HCT116 (cell line): ENCODE measurements around the gene MLPH.

Source experiments
- ZFX ChIP-seq: fragments of 450-650 bp; IDR thresholded peaks from 2 replicates; pipeline ENCODE4 v1.6.1; 2017
- TF ChIP-seq, protein P1 (sequence below), 3 experiments: fragments of 200-600 bp in 1 of 3; sonication (generic) in 1 of 3; IDR thresholded peaks in 2 of 3; conservative IDR thresholded peaks in 1 of 3; 2 replicates each; pipeline ENCODE4 v1.5.1; 2012 to 2017; ENCODE audit warnings: low read depth in 2 of 3, low read length in 2 of 3, antibody characterized with exemption in 1 of 3, borderline replicate concordance in 1 of 3, control low read depth in 1 of 3, mild to moderate bottlenecking in 1 of 3, mixed read lengths in 1 of 3, mixed run types in 1 of 3, moderate library complexity in 1 of 3; ENCODE audit not compliant: insufficient read depth in 1 of 3

DNA sequence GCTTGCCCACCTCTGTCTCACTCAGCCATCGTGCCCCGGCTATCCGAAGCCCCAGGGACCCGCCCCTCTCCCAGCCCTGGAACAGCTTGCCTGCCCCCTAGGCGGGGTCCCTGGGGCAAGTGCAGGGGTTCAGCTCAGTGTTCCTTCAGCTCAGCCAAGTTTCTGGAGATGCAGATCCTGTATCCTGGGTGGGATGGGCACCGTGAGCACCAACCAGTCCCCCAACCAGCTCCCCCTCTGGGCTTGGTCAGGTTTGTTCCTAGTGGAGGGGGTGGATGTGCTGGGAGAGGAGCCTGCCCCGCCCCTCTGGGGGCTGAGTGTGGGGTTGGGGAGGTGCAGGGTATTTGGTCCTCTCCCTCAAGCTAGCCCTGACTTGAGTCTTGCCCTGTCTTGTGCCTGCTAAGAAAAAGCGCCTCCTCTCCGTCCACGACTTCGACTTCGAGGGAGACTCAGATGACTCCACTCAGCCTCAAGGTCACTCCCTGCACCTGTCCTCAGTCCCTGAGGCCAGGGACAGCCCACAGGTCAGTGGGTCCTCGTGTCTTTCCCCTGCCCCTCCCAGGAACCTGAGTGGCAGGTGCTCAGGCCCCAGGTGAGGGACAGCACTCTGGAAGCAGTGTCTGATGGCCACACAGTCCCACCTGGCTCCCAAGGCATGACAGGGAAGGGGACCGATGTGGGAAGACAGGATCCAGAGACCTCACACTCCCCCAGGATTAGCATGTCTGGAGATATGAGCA lies 32.6 kb downstream of the MLPH start:
- TF ChIP-seq, protein P1, sequence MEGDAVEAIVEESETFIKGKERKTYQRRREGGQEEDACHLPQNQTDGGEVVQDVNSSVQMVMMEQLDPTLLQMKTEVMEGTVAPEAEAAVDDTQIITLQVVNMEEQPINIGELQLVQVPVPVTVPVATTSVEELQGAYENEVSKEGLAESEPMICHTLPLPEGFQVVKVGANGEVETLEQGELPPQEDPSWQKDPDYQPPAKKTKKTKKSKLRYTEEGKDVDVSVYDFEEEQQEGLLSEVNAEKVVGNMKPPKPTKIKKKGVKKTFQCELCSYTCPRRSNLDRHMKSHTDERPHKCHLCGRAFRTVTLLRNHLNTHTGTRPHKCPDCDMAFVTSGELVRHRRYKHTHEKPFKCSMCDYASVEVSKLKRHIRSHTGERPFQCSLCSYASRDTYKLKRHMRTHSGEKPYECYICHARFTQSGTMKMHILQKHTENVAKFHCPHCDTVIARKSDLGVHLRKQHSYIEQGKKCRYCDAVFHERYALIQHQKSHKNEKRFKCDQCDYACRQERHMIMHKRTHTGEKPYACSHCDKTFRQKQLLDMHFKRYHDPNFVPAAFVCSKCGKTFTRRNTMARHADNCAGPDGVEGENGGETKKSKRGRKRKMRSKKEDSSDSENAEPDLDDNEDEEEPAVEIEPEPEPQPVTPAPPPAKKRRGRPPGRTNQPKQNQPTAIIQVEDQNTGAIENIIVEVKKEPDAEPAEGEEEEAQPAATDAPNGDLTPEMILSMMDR (IDR thresholded peaks at IDR 0.05 in 2 of 3, conservative IDR thresholded peaks at IDR 0.05 in 1 of 3; ENCODE audit: borderline replicate concordance in 1 of 3, insufficient read depth in 1 of 3, low read depth in 2 of 3, low read length in 2 of 3): no peak
- TF ChIP-seq ZFX: no peak
